K562 (cell line): ENCODE measurements around the gene CCDC158. TPM values are rescaled to one million over a fixed set of nuclear protein-coding genes. Genes with fewer than 3 reads are reported as not detected.
A peak's percentile ranks its signal among the peaks of the same experiment; 100 is the strongest.

Source experiments
- ATAC-seq: fragments of 200-7000 bp; cut with Tn5 transposase; 3 replicates; pipeline ENCODE4 v1.9.1; 2020; ENCODE audit warnings: moderate library complexity
- BruUV-seq: library from RNA; stranded (reverse); fragments of 400-500 nt; replicated peaks from 2 replicates; lab custom pipeline; 2021; lab: Mats Ljungman, UMichigan
- CTCF ChIA-PET: fragments of 300-600 bp; formaldehyde crosslinking; extraction: SDS; loops from one replicate; lab custom pipeline; 2021; ENCODE audit warnings: low intra/inter-chr PET ratio; lab: Yijun Ruan, JAX
- POLR2A ChIA-PET: fragments of 300-600, 350-650 bp; sonication (Branson Sonifier 250); formaldehyde crosslinking; extraction: SDS; loops from one replicate; lab custom pipeline; 2021; ENCODE audit warnings: antibody characterized with exemption, inconsistent platforms; lab: Yijun Ruan, JAX
- DNase-seq, 4 experiments: peaks; one replicate each; pipeline versions ENCODE4 v3.0.0 to v3.0.0-alpha.2; 2011 to 2018; ENCODE audit warnings: low spot score in 3 of 4, mixed read lengths in 3 of 4; ENCODE audit errors: extremely low read depth in 1 of 4
- FAIRE-seq: peaks from 2 replicates; lab custom pipeline; 2011; peaks lifted over from hg19 to GRCh38; lab: Jason Lieb, UNC
- H2AFZ ChIP-seq: 2 replicates; pipeline ENCODE4 v1.6.0; 2011; ENCODE audit warnings: low read depth, low read length, control low read depth, inconsistent platforms
- H3K27ac ChIP-seq: fragments of 200-600 bp; 3 replicates; pipeline ENCODE4 v1.8.0; 2011; ENCODE audit warnings: low read depth, mild to moderate bottlenecking, control low read depth, inconsistent platforms, low read length, moderate library complexity, mixed read lengths; ENCODE audit errors: extremely low read depth
- H3K27me3 ChIP-seq, 2 experiments: fragments of 300-600 bp in 1 of 2; 2 replicates in 1 of 2; 3 replicates in 1 of 2; pipeline versions ENCODE4 v1.6.0 to v1.8.0; 2011; ENCODE audit warnings: inconsistent platforms in 2 of 2, low read length in 2 of 2, mild to moderate bottlenecking in 1 of 2, mixed read lengths in 1 of 2, moderate library complexity in 1 of 2; ENCODE audit not compliant: control insufficient read depth in 2 of 2, insufficient read depth in 2 of 2
- H3K36me3 ChIP-seq: fragments of 300-600 bp; 3 replicates; pipeline ENCODE4 v1.8.0; 2011; ENCODE audit warnings: mild to moderate bottlenecking, low read length, inconsistent platforms; ENCODE audit not compliant: control insufficient read depth, insufficient read depth
- H3K4me1 ChIP-seq, 2 experiments: fragments of 200-600 bp in 1 of 2; replicated peaks in 1 of 2; 2 replicates in 1 of 2; 3 replicates in 1 of 2; pipeline versions ENCODE4 v1.5.1 to v1.8.0; 2011; ENCODE audit warnings: inconsistent platforms in 2 of 2, low read length in 2 of 2, mild to moderate bottlenecking in 1 of 2, mixed read lengths in 1 of 2, moderate library complexity in 1 of 2; ENCODE audit not compliant: control insufficient read depth in 2 of 2, insufficient read depth in 2 of 2
- H3K4me2 ChIP-seq: 2 replicates; pipeline ENCODE4 v1.6.1; 2011; ENCODE audit warnings: low read length, control low read depth, inconsistent platforms, mixed read lengths; ENCODE audit not compliant: insufficient read depth
- H3K4me3 ChIP-seq: fragments of 200-600 bp; sonication (generic), shearing (Covaris generic); 2 replicates; pipeline ENCODE4 v1.5.1; 2016; ENCODE audit warnings: control low read depth, inconsistent platforms
- H3K79me2 ChIP-seq: fragments of 200-600 bp; 3 replicates; pipeline ENCODE4 v1.8.0; 2011; ENCODE audit warnings: low read length, inconsistent platforms; ENCODE audit not compliant: control insufficient read depth, insufficient read depth
- H3K9ac ChIP-seq, 2 experiments: 2 replicates each; pipeline versions ENCODE4 v1.6.0 to v1.6.1; 2011; ENCODE audit warnings: low read depth in 2 of 2, low read length in 2 of 2, control low read depth in 1 of 2, inconsistent platforms in 1 of 2, mild to moderate bottlenecking in 1 of 2, mixed read lengths in 1 of 2; ENCODE audit not compliant: insufficient read depth in 1 of 2
- H3K9me1 ChIP-seq: one replicate; pipeline ENCODE4 v1.6.0; 2011; ENCODE audit warnings: inconsistent platforms, mild to moderate bottlenecking, low read length, moderate library complexity; ENCODE audit not compliant: control insufficient read depth, insufficient read depth
- H3K9me3 ChIP-seq: replicated peaks from 2 replicates; pipeline ENCODE4 v1.5.1; 2011; ENCODE audit warnings: low read depth, low read length, inconsistent platforms; ENCODE audit not compliant: control insufficient read depth, insufficient read depth
- H4K20me1 ChIP-seq: replicated peaks from 2 replicates; pipeline ENCODE4 v1.6.1; 2011; ENCODE audit warnings: low read length, inconsistent platforms, mixed read lengths; ENCODE audit not compliant: control insufficient read depth, insufficient read depth
- E2F6 ChIP-seq, 2 experiments: IDR thresholded peaks; 2 replicates each; pipeline ENCODE4 v1.6.1; 2011; ENCODE audit warnings: borderline replicate concordance in 1 of 2, control low read depth in 1 of 2, low read depth in 1 of 2, low read length in 1 of 2, mild to moderate bottlenecking in 1 of 2, mixed read lengths in 1 of 2, moderate library complexity in 1 of 2; ENCODE audit not compliant: insufficient read depth in 1 of 2, insufficient read length in 1 of 2, poor library complexity in 1 of 2, severe bottlenecking in 1 of 2; ENCODE audit errors: extremely low read depth in 1 of 2
- MAX ChIP-seq: sonication (generic); formaldehyde crosslinking; IDR thresholded peaks from 2 replicates; pipeline ENCODE4 v1.9.0; 2022; ENCODE audit warnings: mild to moderate bottlenecking, missing genetic modification reagents
- YY1 ChIP-seq, 3 experiments: IDR thresholded peaks; 2 replicates each; pipeline ENCODE4 v1.6.1; 2011; ENCODE audit warnings: low read length in 2 of 3, mild to moderate bottlenecking in 2 of 3, moderate library complexity in 2 of 3, borderline replicate concordance in 1 of 3, control low read depth in 1 of 3, low read depth in 1 of 3; ENCODE audit not compliant: insufficient read depth in 3 of 3, insufficient replicate concordance in 2 of 3, control insufficient read depth in 1 of 3, insufficient read length in 1 of 3; ENCODE audit errors: extremely low read depth in 1 of 3
- ZNF785 ChIP-seq: fragments of 250-450 bp; sonication (Bioruptor Pico); IDR thresholded peaks from 2 replicates; pipeline ENCODE4 v1.4.0; 2020; ENCODE audit warnings: mild to moderate bottlenecking
- WGBS: fragments of 100-300 bp; shearing (Covaris generic); methylation state at CpG from one replicate; pipeline ENCODE4 v1.1.6; 2016; ENCODE audit warnings: low coverage, mixed read lengths; ENCODE audit not compliant: insufficient coverage; ENCODE audit errors: missing lambda C conversion rate; 5-methylcytosine and 5-hydroxymethylcytosine counted together
- in situ Hi-C: fragments of 300-500 bp; cut with MboI; formaldehyde crosslinking; loops from 4 replicates; pipeline ENCODE4 v1.15.0; 2018; ENCODE audit warnings: inconsistent platforms, mixed read lengths
- intact Hi-C: fragments of 100-400 bp; cut with micrococcal nuclease; formaldehyde crosslinking; loops from 2 replicates; pipeline ENCODE4 v1.14.2; 2022
- polyA plus RNA-seq, 8 experiments: library from polyadenylated mRNA; depleted of rRNA in 4 of 8; stranded (reverse) in 5 of 8; unstranded in 3 of 8; fragments of >200 nt; fragmentation: Nextera tagmentation in 2 of 8; fragmentation: Illumina TruSeq in 1 of 8; extraction: Ambion mirVana in 2 of 8; extraction: Trizol in 1 of 8; gene quantifications; 2 replicates each; pipeline versions ENCODE4 v1.2.1 to v1.2.3, GENCODE V29; 2011 to 2014; ENCODE audit warnings: inconsistent platforms in 1 of 8, missing spikeins in 1 of 8
- total RNA-seq, 7 experiments: library from RNA; depleted of rRNA in 6 of 7; stranded (reverse); fragments of >200 nt in 6 of 7; fragmentation: Illumina TruSeq in 2 of 7; extraction: Trizol in 2 of 7; gene quantifications; 2 replicates each; pipeline versions ENCODE4 v1.2.1 to v1.2.3, GENCODE V29; 2011 to 2021; ENCODE audit warnings: low replicate concordance in 1 of 7
- TF ChIP-seq, protein P1 (sequence below): fragments of 450-650 bp; IDR thresholded peaks from 2 replicates; pipeline ENCODE4 v1.6.1; 2016; ENCODE audit warnings: mild to moderate bottlenecking, moderate library complexity

The CCDC158 gene
- total and polyA plus RNA-seq, 9 of the 15 experiments (the other 6 are each of a cell fraction or from before 2014, with no cell fraction given), result not detected

DNA sequence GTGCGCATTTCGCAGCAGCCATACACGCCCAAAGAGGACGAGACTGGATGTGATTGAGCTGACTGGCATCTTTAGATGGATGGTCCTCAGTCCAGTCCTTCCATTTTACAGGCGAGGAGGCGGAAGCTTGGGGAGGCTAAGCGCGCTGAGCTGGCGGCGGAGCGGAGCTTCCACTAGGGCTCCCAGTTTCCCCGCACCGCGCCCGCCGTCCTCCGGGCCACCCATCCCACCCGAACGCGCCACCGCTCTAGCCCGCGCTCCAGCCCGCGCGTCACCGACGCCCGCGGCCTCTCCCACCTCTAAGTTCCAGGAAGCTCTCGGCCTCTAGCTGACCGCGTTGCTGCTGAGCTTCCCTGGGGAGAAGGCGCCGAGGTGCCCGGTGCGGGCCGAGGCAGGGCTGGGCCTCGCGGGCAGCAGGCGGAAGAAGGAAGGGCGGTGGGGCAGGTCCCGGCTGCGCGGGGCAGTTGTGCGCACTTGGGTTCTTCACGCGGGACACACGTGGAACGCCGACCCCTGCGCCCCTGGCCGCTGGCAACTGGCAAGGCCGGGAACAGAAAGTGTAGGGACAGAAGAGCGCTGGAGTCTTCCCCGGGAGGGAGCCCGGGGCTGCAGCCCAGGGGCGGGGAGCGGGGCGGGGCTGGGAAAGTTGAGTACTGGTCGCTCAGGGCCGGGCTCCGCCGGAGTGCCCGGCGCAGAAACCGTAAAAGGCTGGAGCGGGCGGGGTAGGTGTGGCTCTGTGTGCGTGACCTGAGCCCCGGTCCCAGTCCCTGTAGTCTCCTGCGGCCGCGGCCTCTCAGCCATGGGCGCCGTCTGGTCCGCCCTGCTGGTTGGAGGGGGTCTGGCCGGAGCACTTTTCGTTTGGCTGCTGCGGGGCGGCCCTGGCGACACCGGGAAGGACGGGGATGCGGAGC is 114.7 kb downstream of the CCDC158 start, which contains the start of gene STBD1:
TSS of gene STBD1 (plus strand) at position 763 of the 911 bp plus-strand sequence. CDS start at position 800, 37 bp downstream.
- no peaks in the 10 kb centered on the region for H3K9me1 ChIP-seq
- FAIRE-seq (no peak), DNase-seq (peak; percentile 35 to 50 (median 44)), ATAC-seq (peak; percentile 76)
- POLR2A ChIA-PET, result interaction anchor here (0.6 kb wide), 1 partner anchor 93 kb away, joined by 3 read pairs; the partner anchor contains the start of gene SCARB2
- CTCF ChIA-PET, result no interaction called here
- peaks cover 17 to 27% of the 10 kb centered on the region in 2 experiments for H3K4me1 ChIP-seq
- peak within 1 kb of the TSS; percentile 42 to 79; a peak in 3 of 4 replicates for H3K9ac ChIP-seq
- WGBS, result 59% methylated on average over 41 of the region's 85 CpGs
- H3K9me3 ChIP-seq, result no peaks in the 10 kb centered on the region
- H4K20me1 ChIP-seq, result no peaks in the 10 kb centered on the region
- no TSS peak for BruUV-seq
- H3K4me3 ChIP-seq, result peak within 1 kb of the TSS; percentile 41
- peak within 1 kb of the TSS; percentile 71 for H2AFZ ChIP-seq
- in situ Hi-C loops (no loop called here), intact Hi-C loops (no loop called here)
- H3K79me2 ChIP-seq, result no peaks in the 10 kb centered on the region
- H3K27me3 ChIP-seq, result no peaks in the 10 kb centered on the region
- peak within 1 kb of the TSS; percentile 57; the same call in 1 of the 3 replicates for H3K27ac ChIP-seq
- H3K4me2 ChIP-seq, result peak within 1 kb of the TSS; percentile 40
- H3K36me3 ChIP-seq, result no peaks in the 10 kb centered on the region
- TF ChIP-seq, protein P1, sequence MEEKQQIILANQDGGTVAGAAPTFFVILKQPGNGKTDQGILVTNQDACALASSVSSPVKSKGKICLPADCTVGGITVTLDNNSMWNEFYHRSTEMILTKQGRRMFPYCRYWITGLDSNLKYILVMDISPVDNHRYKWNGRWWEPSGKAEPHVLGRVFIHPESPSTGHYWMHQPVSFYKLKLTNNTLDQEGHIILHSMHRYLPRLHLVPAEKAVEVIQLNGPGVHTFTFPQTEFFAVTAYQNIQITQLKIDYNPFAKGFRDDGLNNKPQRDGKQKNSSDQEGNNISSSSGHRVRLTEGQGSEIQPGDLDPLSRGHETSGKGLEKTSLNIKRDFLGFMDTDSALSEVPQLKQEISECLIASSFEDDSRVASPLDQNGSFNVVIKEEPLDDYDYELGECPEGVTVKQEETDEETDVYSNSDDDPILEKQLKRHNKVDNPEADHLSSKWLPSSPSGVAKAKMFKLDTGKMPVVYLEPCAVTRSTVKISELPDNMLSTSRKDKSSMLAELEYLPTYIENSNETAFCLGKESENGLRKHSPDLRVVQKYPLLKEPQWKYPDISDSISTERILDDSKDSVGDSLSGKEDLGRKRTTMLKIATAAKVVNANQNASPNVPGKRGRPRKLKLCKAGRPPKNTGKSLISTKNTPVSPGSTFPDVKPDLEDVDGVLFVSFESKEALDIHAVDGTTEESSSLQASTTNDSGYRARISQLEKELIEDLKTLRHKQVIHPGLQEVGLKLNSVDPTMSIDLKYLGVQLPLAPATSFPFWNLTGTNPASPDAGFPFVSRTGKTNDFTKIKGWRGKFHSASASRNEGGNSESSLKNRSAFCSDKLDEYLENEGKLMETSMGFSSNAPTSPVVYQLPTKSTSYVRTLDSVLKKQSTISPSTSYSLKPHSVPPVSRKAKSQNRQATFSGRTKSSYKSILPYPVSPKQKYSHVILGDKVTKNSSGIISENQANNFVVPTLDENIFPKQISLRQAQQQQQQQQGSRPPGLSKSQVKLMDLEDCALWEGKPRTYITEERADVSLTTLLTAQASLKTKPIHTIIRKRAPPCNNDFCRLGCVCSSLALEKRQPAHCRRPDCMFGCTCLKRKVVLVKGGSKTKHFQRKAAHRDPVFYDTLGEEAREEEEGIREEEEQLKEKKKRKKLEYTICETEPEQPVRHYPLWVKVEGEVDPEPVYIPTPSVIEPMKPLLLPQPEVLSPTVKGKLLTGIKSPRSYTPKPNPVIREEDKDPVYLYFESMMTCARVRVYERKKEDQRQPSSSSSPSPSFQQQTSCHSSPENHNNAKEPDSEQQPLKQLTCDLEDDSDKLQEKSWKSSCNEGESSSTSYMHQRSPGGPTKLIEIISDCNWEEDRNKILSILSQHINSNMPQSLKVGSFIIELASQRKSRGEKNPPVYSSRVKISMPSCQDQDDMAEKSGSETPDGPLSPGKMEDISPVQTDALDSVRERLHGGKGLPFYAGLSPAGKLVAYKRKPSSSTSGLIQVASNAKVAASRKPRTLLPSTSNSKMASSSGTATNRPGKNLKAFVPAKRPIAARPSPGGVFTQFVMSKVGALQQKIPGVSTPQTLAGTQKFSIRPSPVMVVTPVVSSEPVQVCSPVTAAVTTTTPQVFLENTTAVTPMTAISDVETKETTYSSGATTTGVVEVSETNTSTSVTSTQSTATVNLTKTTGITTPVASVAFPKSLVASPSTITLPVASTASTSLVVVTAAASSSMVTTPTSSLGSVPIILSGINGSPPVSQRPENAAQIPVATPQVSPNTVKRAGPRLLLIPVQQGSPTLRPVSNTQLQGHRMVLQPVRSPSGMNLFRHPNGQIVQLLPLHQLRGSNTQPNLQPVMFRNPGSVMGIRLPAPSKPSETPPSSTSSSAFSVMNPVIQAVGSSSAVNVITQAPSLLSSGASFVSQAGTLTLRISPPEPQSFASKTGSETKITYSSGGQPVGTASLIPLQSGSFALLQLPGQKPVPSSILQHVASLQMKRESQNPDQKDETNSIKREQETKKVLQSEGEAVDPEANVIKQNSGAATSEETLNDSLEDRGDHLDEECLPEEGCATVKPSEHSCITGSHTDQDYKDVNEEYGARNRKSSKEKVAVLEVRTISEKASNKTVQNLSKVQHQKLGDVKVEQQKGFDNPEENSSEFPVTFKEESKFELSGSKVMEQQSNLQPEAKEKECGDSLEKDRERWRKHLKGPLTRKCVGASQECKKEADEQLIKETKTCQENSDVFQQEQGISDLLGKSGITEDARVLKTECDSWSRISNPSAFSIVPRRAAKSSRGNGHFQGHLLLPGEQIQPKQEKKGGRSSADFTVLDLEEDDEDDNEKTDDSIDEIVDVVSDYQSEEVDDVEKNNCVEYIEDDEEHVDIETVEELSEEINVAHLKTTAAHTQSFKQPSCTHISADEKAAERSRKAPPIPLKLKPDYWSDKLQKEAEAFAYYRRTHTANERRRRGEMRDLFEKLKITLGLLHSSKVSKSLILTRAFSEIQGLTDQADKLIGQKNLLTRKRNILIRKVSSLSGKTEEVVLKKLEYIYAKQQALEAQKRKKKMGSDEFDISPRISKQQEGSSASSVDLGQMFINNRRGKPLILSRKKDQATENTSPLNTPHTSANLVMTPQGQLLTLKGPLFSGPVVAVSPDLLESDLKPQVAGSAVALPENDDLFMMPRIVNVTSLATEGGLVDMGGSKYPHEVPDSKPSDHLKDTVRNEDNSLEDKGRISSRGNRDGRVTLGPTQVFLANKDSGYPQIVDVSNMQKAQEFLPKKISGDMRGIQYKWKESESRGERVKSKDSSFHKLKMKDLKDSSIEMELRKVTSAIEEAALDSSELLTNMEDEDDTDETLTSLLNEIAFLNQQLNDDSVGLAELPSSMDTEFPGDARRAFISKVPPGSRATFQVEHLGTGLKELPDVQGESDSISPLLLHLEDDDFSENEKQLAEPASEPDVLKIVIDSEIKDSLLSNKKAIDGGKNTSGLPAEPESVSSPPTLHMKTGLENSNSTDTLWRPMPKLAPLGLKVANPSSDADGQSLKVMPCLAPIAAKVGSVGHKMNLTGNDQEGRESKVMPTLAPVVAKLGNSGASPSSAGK, result peak; percentile 56; the same call in 1 of the 2 replicates
- TF ChIP-seq YY1 (IDR thresholded peaks at IDR 0.05; ENCODE audit: borderline replicate concordance in 1 of 3, control insufficient read depth in 1 of 3, extremely low read depth in 1 of 3, insufficient read depth in 3 of 3, insufficient read length in 1 of 3, insufficient replicate concordance in 2 of 3, low read depth in 1 of 3, low read length in 2 of 3), result no peak
- peak; percentile 44; the same call in 1 of the 2 replicates for TF ChIP-seq MAX (CRISPR knock-in tag)
- peak; percentile 10 to 15 for TF ChIP-seq E2F6 (IDR thresholded peaks at IDR 0.05; ENCODE audit: borderline replicate concordance in 1 of 2, extremely low read depth in 1 of 2, insufficient read depth in 1 of 2, insufficient read length in 1 of 2, low read depth in 1 of 2, low read length in 1 of 2, poor library complexity in 1 of 2, severe bottlenecking in 1 of 2)
- TF ChIP-seq ZNF785, result no peak
